NT2/D1 (cell line): ENCODE data around the gene BRD9.
"Not testable (repeated sequence)": the region's sequence is repeated elsewhere in the genome, so short reads cannot be mapped to it uniquely, and the experiment has no call there.

Experiments used
- SUZ12 ChIP-seq: IDR thresholded peaks from 2 replicates; pipeline ENCODE4 v1.6.1; 2011; ENCODE audit not compliant: insufficient read length, insufficient read depth; ENCODE audit errors: extremely low read depth
- YY1 ChIP-seq: IDR thresholded peaks from 2 replicates; pipeline ENCODE4 v1.6.1; 2011; ENCODE audit not compliant: insufficient read length, insufficient read depth
- ZNF274 ChIP-seq: IDR thresholded peaks from 2 replicates; pipeline ENCODE4 v1.6.1; 2011; ENCODE audit warnings: mild to moderate bottlenecking, low read depth, low read length

DNA sequence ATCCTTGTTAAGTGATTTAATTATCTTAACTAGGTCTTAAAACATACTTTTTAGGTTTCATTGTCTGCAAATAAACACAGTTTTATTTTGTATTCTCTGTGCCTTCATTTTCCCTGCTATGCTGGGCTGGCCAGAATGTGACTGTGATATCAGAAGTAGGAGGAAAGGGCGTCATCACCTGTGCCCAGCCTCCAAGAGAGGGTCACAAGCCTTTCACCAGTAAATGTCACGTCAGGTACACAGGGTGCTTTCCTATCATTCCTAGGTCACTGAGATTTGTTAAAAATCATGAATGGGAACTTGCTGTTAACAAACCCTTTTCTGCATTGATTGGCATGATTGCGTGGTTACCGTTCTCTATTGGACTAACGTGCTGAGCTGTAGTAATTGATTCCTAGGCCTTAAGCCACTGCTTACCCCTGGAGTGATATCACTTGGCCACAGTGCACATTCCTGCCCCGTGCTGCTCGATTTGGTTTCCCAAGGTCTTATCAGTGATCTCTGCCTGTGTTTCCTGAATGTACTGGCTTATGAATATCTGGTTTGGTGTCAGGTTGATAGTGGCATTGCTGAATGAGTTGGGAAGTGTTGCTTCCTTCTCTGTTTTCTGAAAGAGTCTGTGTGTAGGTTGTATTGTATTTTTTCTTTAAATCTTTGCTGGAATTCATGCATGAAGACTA is 56.5 kb downstream of the BRD9 start:
- TF ChIP-seq YY1, SUZ12, ZNF274: not testable (repeated sequence)
